Activated CD4-positive, alpha-beta memory T cell treated with anti-CD3 and anti-CD28 coated beads, Interleukin-2, amount 10 ng/mL, durations not matched to agents 7 days and 5 days (primary cell): ENCODE data around the gene BSPRY. TPM values are rescaled to one million over a fixed set of nuclear protein-coding genes. Genes with fewer than 3 reads are reported as not detected.
A peak's percentile ranks its signal among the peaks of the same experiment; 100 is the strongest.

ENCODE experiments used
- CTCF ChIA-PET: fragments of 350-600 bp; sonication (Branson Sonifier 250); formaldehyde crosslinking; loops from one replicate; lab custom pipeline; 2021; ENCODE audit warnings: antibody characterized with exemption, inconsistent platforms; lab: Charles Lee
- POLR2A ChIA-PET: fragments of 350-600 bp; sonication (Branson Sonifier 250); formaldehyde crosslinking; loops from one replicate; lab custom pipeline; 2021; ENCODE audit warnings: antibody characterized with exemption; lab: Charles Lee
- DNase-seq: peaks from one replicate; pipeline ENCODE4 v3.0.0-alpha.2; 2020
- H3K27ac Mint-ChIP-seq: one replicate; pipeline ENCODE4 v1.8.0; 2021; ENCODE audit warnings: mild to moderate bottlenecking, mixed read lengths
- H3K27me3 Mint-ChIP-seq: one replicate; pipeline ENCODE4 v1.8.0; 2021; ENCODE audit warnings: mixed read lengths
- H3K36me3 Mint-ChIP-seq: one replicate; pipeline ENCODE4 v1.8.0; 2021; ENCODE audit warnings: low read depth, mixed read lengths
- H3K4me1 Mint-ChIP-seq: one replicate; pipeline ENCODE4 v1.8.0; 2021; ENCODE audit warnings: mixed read lengths
- H3K4me3 Mint-ChIP-seq: one replicate; pipeline ENCODE4 v1.8.0; 2021; ENCODE audit warnings: mild to moderate bottlenecking, mixed read lengths
- H3K9me3 Mint-ChIP-seq: one replicate; pipeline ENCODE4 v1.8.0; 2021; ENCODE audit warnings: mixed read lengths
- total RNA-seq, 2 experiments: library from RNA; stranded (reverse); gene quantifications; one replicate each; pipeline ENCODE4 v1.2.3, GENCODE V29; 2021

Gene BSPRY
- total RNA-seq, 2 experiments from 2014 or later = 7.1 to 7.3 TPM

DNA sequence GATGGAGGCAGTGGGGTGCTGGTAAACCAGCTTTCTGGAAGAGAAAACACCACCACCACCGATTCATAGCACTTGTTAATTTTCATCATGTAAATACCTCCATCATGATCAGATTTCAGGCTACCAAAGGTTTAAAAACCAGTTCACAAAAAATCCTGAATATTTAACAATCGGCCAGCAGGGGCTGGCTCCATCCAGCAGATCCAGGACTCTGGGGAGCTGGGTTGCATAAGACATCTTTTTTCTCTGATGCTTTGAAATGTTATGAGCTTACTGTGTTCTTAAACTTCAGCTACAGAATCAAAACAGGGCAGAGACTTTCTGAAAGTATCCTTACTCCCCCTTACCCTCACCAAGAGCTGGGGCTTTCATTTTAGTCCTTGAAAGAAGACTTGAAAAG is 31.6 kb upstream of the BSPRY start:
- POLR2A ChIA-PET = no interaction called here
- H3K4me3 Mint-ChIP-seq = no peak overlapping the region

GRCh38 chr9:113319054-113319453 is 30.3 kb upstream of the BSPRY start:
- Mint-ChIP-seq H3K4me1 (no peaks in the 10 kb centered on the region), H3K36me3 (no peaks in the 10 kb centered on the region), H3K4me3 (no peak overlapping the region), H3K9me3 (no peaks in the 10 kb centered on the region), H3K27ac (no peak overlapping the region), H3K27me3 (peaks cover 3% of the 10 kb centered on the region)
- DNase-seq = no peak
- ChIA-PET POLR2A (no interaction called here), CTCF (no interaction called here)

More for the DNA sequence above, 31.6 kb upstream of the BSPRY start:
- DNase-seq = no peak
- Mint-ChIP-seq H3K27me3 (peaks cover 3% of the 10 kb centered on the region), H3K27ac (no peak overlapping the region), H3K36me3 (no peaks in the 10 kb centered on the region), H3K4me1 (no peaks in the 10 kb centered on the region), H3K9me3 (no peaks in the 10 kb centered on the region)
- CTCF ChIA-PET = interaction anchor here (0.5 kb wide), 1 partner anchor 421 kb away, joined by 5 read pairs; no protein-coding TSS in a partner anchor

DNA sequence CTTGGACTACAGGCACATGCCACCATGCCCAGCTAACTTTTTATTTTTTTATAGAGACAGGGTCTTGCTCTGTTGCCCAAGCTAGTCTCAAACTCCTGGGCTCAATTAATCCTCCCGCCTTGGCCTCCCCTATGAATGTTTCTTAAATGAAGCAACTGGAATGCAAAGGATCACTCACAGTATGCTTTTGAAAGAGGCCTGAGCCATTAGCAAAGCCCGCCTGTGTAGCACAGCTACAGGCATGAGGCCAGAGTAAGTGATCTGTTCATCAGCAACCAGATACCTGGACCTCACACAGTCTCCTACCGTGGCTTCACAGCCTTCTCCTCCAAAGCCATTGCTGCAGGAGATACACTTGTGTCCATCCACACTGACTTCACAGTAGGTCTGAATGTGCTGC is 29.3 kb upstream of the BSPRY start:
- Mint-ChIP-seq H3K27ac (no peak overlapping the region), H3K4me1 (no peaks in the 10 kb centered on the region), H3K27me3 (peaks cover 1% of the 10 kb centered on the region), H3K4me3 (no peak overlapping the region), H3K9me3 (no peaks in the 10 kb centered on the region), H3K36me3 (no peaks in the 10 kb centered on the region)
- no peak for DNase-seq
- CTCF ChIA-PET = no interaction called here
- POLR2A ChIA-PET = no interaction called here

- POLR2A ChIA-PET = no interaction called here
- no peak overlapping the region for H3K4me3 Mint-ChIP-seq
- no peak for DNase-seq
- no peaks in the 10 kb centered on the region for H3K36me3 Mint-ChIP-seq
- no peaks in the 10 kb centered on the region for H3K9me3 Mint-ChIP-seq
- H3K27ac Mint-ChIP-seq = no peak overlapping the region
- CTCF ChIA-PET = no interaction called here
- no peaks in the 10 kb centered on the region for H3K4me1 Mint-ChIP-seq
- H3K27me3 Mint-ChIP-seq = no peaks in the 10 kb centered on the region
Measured at GRCh38 chr9:113322671-113323070, 26.7 kb upstream of the BSPRY start.

DNA sequence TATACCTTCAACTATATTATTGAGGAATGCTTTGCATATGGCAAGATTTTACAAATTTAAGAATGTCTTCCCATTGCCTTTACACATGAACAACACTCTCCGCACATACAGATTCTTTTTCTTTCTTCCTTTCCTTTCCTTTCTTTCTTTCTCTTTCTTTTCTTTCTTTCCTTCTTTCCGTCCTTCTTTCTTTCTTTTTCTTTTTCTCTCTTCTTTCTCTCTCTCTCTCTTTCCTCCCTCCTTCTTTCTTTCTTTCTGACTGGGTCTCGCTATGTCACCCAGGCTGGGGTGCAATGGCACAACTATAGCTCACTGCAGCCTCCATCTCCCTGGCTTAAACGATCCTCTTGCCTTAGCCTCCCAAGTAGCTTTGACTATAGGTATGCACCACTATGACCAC is 23.1 kb upstream of the BSPRY start:
- POLR2A ChIA-PET = no interaction called here

DNA sequence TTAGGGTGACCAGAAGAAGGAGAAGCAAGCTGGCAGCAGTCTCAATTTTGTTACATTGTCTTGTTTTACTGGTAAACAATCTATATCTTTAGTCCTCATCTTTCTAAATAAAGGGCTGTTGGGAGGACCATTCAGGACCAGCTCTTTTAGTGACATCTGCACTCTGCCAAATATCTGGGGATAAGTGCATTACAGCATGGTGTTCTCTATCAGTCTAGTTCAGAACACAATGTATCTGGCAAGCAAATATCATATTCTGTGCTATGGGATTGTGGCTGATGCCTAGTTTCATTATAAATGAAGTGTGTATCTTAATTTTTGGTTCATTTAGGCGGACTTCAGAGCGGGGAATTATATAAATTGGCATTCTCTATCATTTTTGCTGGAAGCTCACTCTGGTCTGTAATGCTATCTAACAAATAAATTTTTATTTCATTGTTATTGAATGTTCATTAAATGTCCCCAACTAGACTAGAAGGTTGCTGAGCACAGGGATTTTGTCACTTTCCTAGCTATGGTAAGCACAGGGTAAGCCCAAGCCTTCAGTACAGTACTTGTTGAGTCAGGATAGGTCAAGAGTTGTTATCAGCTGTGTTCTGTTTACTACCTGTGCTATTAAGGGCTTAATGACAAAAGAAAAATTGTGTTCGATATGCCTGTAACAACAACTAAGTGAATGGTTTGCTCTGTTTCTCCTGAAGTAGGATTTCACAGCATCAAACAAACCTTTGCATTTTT is 21.1 kb upstream of the BSPRY start:
- no peaks in the 10 kb centered on the region for H3K9me3 Mint-ChIP-seq
- POLR2A ChIA-PET = no interaction called here
- CTCF ChIA-PET = interaction anchor here (0.6 kb wide), 1 partner anchor 75 kb away, joined by 5 read pairs; no protein-coding TSS in a partner anchor

More for the DNA sequence above, 23.1 kb upstream of the BSPRY start:
- Mint-ChIP-seq H3K4me1 (no peaks in the 10 kb centered on the region), H3K9me3 (no peaks in the 10 kb centered on the region), H3K27ac (no peak overlapping the region), H3K36me3 (no peaks in the 10 kb centered on the region), H3K27me3 (no peaks in the 10 kb centered on the region), H3K4me3 (no peak overlapping the region)
- CTCF ChIA-PET = interaction anchor here (1.0 kb wide), 1 partner anchor 16 kb away, joined by 3 read pairs; no protein-coding TSS in a partner anchor
- no peak for DNase-seq

DNA sequence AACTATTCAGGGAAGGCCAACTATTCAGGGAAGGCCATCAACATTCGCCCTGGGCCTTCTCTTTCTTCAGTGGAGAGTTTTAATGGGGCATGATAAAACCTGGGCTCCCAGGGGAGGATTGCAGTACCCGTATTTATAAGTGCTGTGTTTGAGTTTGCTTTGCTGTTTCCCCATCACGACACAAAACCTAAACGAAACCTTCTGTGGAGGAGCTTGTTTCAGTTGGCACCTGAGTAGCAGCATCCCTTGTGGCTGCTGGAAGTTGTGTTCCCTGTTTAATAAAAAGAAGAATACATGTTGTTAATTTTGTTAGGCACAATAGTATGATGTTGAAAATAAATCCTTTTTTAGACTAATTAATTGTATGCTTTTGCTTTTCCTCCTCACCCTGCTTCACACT is 17.6 kb upstream of the BSPRY start:
- POLR2A ChIA-PET = no interaction called here
- no peak for DNase-seq
- H3K36me3 Mint-ChIP-seq = no peaks in the 10 kb centered on the region
- H3K4me3 Mint-ChIP-seq = no peak overlapping the region
- no peak overlapping the region for H3K27ac Mint-ChIP-seq
- H3K9me3 Mint-ChIP-seq = no peaks in the 10 kb centered on the region
- H3K4me1 Mint-ChIP-seq = peaks cover 11% of the 10 kb centered on the region
- no peaks in the 10 kb centered on the region for H3K27me3 Mint-ChIP-seq
- CTCF ChIA-PET = no interaction called here

More for the DNA sequence above, 21.1 kb upstream of the BSPRY start:
- no peak for DNase-seq
- H3K36me3 Mint-ChIP-seq = no peaks in the 10 kb centered on the region
- H3K4me3 Mint-ChIP-seq = no peak overlapping the region
- H3K27ac Mint-ChIP-seq = no peak overlapping the region
- no peaks in the 10 kb centered on the region for H3K4me1 Mint-ChIP-seq
- H3K27me3 Mint-ChIP-seq = no peaks in the 10 kb centered on the region

GRCh38 chr9:113337714-113338113 is 11.6 kb upstream of the BSPRY start:
- no peaks in the 10 kb centered on the region for H3K9me3 Mint-ChIP-seq
- CTCF ChIA-PET = interaction anchor here (1.3 to 2.6 kb wide), 2 partner anchors 63 to 64 kb away, joined by 4 to 8 read pairs; partner anchors contain the start of genes ALAD, CDC26 and PRPF4

DNA sequence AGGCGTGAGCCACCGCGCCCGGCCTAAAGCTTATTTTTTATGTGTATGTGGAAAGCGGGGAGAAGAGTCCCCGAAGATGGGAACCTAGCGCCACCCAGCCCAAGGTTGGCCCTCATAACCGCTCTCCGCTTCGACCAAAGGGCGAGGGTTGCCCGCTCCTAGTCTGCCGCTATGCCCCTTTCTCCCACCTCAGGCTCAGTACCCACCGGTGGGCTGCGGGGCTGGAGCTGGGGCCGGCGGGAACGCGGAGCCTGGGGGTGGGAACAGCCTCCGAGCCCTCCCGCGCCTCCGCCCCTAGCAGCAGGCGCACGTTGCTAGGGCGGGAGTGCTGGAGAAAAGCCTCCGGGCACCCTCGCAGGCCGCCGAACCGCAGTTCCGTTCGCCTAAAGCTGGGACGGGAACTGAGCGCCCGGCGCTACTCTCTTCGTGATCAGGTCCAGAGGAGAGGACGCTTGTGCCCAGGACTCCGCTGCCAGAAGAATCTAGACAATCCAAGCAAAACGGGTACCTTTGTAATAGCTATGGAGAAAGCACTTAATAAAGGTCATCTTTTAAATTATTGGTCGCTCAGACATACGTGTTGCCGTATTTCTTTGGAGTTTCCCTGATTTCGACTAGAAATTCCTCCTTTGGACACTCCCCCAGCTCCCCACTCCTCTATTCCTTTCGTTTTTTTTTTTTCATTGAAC is 9.2 kb upstream of the BSPRY start, which contains the start of gene WDR31:
Gene WDR31, minus strand, starts transcription at position 265 of the 689 bp plus-strand sequence. CDS start 8,253 bp downstream, outside the sequence.
- Mint-ChIP-seq H3K4me1 (peaks cover 46% of the 10 kb centered on the region), H3K27me3 (no peaks in the 10 kb centered on the region), H3K4me3 (peak within 1 kb of the TSS; percentile 68), H3K9me3 (no peaks in the 10 kb centered on the region), H3K36me3 (no peaks in the 10 kb centered on the region), H3K27ac (no peak within 1 kb of the TSS)
- POLR2A ChIA-PET = interaction anchor here (1.1 to 3.1 kb wide), 8 partner anchors 10 to 239 kb away, joined by 4 to 40 read pairs (median 6); partner anchors contain the start of genes ALAD, BSPRY, C9orf43 and FKBP15
- peak; percentile 80 for DNase-seq
- CTCF ChIA-PET = interaction anchor here (0.9 to 4.0 kb wide), 8 partner anchors 10 to 239 kb away, joined by 3 to 42 read pairs (median 4); partner anchors contain the start of genes ALAD, BSPRY, C9orf43 and CDC26

More at GRCh38 chr9:113337714-113338113, 11.6 kb upstream of the BSPRY start:
- no peak for DNase-seq
- Mint-ChIP-seq H3K27me3 (no peaks in the 10 kb centered on the region), H3K4me3 (no peak overlapping the region), H3K4me1 (peaks cover 39% of the 10 kb centered on the region), H3K36me3 (no peaks in the 10 kb centered on the region), H3K27ac (no peak overlapping the region)
- POLR2A ChIA-PET = interaction anchor here (0.9 to 1.9 kb wide), 3 partner anchors 11 to 72 kb away, joined by 3 to 6 read pairs (median 3); partner anchors contain the start of genes C9orf43, CDC26, POLE3 and PRPF4

GRCh38 chr9:113341712-113342410 is 7.5 kb upstream of the BSPRY start:
- H3K27me3 Mint-ChIP-seq = no peaks in the 10 kb centered on the region
- peaks cover 45% of the 10 kb centered on the region for H3K4me1 Mint-ChIP-seq
- no peak overlapping the region for H3K27ac Mint-ChIP-seq
- H3K9me3 Mint-ChIP-seq = no peaks in the 10 kb centered on the region
- no peak overlapping the region for H3K4me3 Mint-ChIP-seq
- DNase-seq = no peak
- POLR2A ChIA-PET = interaction anchor here (1.7 to 3.1 kb wide), 3 partner anchors 8 to 68 kb away, joined by 4 to 40 read pairs (median 9); partner anchors contain the start of genes BSPRY, C9orf43, CDC26 and POLE3
- CTCF ChIA-PET = interaction anchor here (1.2 to 4.0 kb wide), 2 partner anchors 8 to 20 kb away, joined by 3 to 42 read pairs; partner anchors contain the start of gene BSPRY
- no peaks in the 10 kb centered on the region for H3K36me3 Mint-ChIP-seq

DNA sequence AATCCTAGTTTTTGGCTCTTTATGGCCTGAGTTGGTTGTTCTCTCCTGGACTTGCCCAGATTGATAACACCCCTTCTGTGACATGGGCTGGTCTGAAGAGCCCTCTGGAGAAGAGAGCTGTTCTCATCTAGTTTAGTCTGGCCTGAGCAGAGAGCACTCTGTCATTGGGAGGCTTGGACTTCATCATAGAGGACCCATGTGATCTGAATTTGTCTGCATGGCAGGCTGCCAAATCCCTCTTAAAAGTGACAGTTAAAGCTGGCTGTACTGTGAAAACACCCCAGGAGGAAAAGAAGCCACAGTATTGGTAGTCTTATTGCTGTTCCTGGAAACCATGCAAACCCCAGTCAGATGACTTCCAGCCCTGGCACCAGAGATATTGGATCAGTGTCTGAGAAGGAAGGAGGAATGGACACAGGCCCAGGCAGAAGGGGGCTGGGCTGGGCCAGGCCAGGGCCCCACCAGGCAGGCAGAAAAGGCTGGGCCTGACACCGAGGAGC is 5.6 kb upstream of the BSPRY start:
- H3K36me3 Mint-ChIP-seq = no peaks in the 10 kb centered on the region
- H3K27ac Mint-ChIP-seq = no peak overlapping the region
- ChIA-PET CTCF (interaction anchor here (1.0 kb wide), 1 partner anchor 57 kb away, joined by 3 read pairs; the partner anchor contains the start of gene ALAD), POLR2A (no interaction called here)
- no peaks in the 10 kb centered on the region for H3K27me3 Mint-ChIP-seq
- peaks cover 55% of the 10 kb centered on the region for H3K4me1 Mint-ChIP-seq
- H3K9me3 Mint-ChIP-seq = no peaks in the 10 kb centered on the region
- H3K4me3 Mint-ChIP-seq = no peak overlapping the region
- no peak for DNase-seq

GRCh38 chr9:113345190-113345589 is 4.2 kb upstream of the BSPRY start:
- no peaks in the 10 kb centered on the region for H3K27me3 Mint-ChIP-seq
- H3K4me1 Mint-ChIP-seq = peaks cover 53% of the 10 kb centered on the region
- ChIA-PET POLR2A (no interaction called here), CTCF (interaction anchor here (0.6 to 1.5 kb wide), 2 partner anchors 57 to 64 kb away, joined by 3 read pairs; no protein-coding TSS in a partner anchor)
- no peak overlapping the region for H3K4me3 Mint-ChIP-seq
- no peak overlapping the region for H3K27ac Mint-ChIP-seq
- no peaks in the 10 kb centered on the region for H3K36me3 Mint-ChIP-seq
- no peaks in the 10 kb centered on the region for H3K9me3 Mint-ChIP-seq
- DNase-seq = no peak
